HEK293T (cell line): ENCODE data around the gene KIF5A.

Experiments
- CTCF ChIA-PET: fragments of 350-600 bp; formaldehyde crosslinking; extraction: SDS; loops from one replicate; lab custom pipeline; 2021; ENCODE audit warnings: antibody characterized with exemption, inconsistent platforms; lab: Yijun Ruan, JAX
- POLR2A ChIA-PET: fragments of 350-600 bp; formaldehyde crosslinking; extraction: SDS; loops from one replicate; lab custom pipeline; 2020; ENCODE audit warnings: antibody characterized with exemption, inconsistent platforms; lab: Yijun Ruan, JAX
- DNase-seq: peaks from one replicate; pipeline ENCODE4 v3.0.0; 2012; ENCODE audit warnings: mixed read lengths; ENCODE audit errors: extremely low spot score
- ARNT ChIP-seq: fragments of 450-650 bp; IDR thresholded peaks from 2 replicates; pipeline ENCODE4 v1.6.1; 2017; ENCODE audit warnings: mild to moderate bottlenecking
- BHLHE40 ChIP-seq: fragments of 450-650 bp; IDR thresholded peaks from 2 replicates; pipeline ENCODE4 v1.6.1; 2016; ENCODE audit warnings: mild to moderate bottlenecking, moderate library complexity, borderline replicate concordance
- CTBP1 ChIP-seq: fragments of 450-650 bp; IDR thresholded peaks from 2 replicates; pipeline ENCODE4 v1.6.1; 2016; ENCODE audit warnings: borderline replicate concordance
- ELF4 ChIP-seq: fragments of 450-650 bp; IDR thresholded peaks from 2 replicates; pipeline ENCODE4 v1.6.1; 2017; ENCODE audit warnings: antibody characterized with exemption
- FOXA1 ChIP-seq: fragments of 450-650 bp; IDR thresholded peaks from 2 replicates; pipeline ENCODE4 v1.6.1; 2016; ENCODE audit warnings: mild to moderate bottlenecking
- FOXK2 ChIP-seq: fragments of 450-650 bp; IDR thresholded peaks from 2 replicates; pipeline ENCODE4 v1.6.1; 2016; ENCODE audit warnings: mild to moderate bottlenecking
- FOXM1 ChIP-seq: fragments of 450-650 bp; IDR thresholded peaks from 2 replicates; pipeline ENCODE4 v1.6.1; 2017; ENCODE audit warnings: mild to moderate bottlenecking, borderline replicate concordance
- HDGF ChIP-seq: fragments of 450-650 bp; IDR thresholded peaks from 2 replicates; pipeline ENCODE4 v1.6.1; 2017; ENCODE audit warnings: antibody characterized with exemption, borderline replicate concordance
- L3MBTL2 ChIP-seq: fragments of 450-650 bp; conservative IDR thresholded peaks from 2 replicates; pipeline ENCODE4 v1.6.1; 2016; ENCODE audit warnings: mild to moderate bottlenecking
- LEF1 ChIP-seq: fragments of 450-650 bp; IDR thresholded peaks from 2 replicates; pipeline ENCODE4 v1.6.1; 2017; ENCODE audit warnings: mild to moderate bottlenecking, borderline replicate concordance
- NFRKB ChIP-seq: fragments of 450-650 bp; IDR thresholded peaks from 2 replicates; pipeline ENCODE4 v1.6.1; 2016; ENCODE audit warnings: mild to moderate bottlenecking, moderate library complexity
- SP1 ChIP-seq: fragments of 450-650 bp; IDR thresholded peaks from 2 replicates; pipeline ENCODE4 v1.6.1; 2017
- SUZ12 ChIP-seq: fragments of 450-650 bp; IDR thresholded peaks from 2 replicates; pipeline ENCODE4 v1.6.1; 2016; ENCODE audit warnings: mild to moderate bottlenecking
- TARDBP ChIP-seq: fragments of 450-650 bp; IDR thresholded peaks from 2 replicates; pipeline ENCODE4 v1.6.1; 2016
- ZNF384 ChIP-seq: fragments of 450-650 bp; IDR thresholded peaks from 2 replicates; pipeline ENCODE4 v1.6.1; 2016
- TF ChIP-seq, protein P1 (sequence below): fragments of 450-650 bp; IDR thresholded peaks from 2 replicates; pipeline ENCODE4 v1.6.1; 2016

Gene KIF5A

DNA sequence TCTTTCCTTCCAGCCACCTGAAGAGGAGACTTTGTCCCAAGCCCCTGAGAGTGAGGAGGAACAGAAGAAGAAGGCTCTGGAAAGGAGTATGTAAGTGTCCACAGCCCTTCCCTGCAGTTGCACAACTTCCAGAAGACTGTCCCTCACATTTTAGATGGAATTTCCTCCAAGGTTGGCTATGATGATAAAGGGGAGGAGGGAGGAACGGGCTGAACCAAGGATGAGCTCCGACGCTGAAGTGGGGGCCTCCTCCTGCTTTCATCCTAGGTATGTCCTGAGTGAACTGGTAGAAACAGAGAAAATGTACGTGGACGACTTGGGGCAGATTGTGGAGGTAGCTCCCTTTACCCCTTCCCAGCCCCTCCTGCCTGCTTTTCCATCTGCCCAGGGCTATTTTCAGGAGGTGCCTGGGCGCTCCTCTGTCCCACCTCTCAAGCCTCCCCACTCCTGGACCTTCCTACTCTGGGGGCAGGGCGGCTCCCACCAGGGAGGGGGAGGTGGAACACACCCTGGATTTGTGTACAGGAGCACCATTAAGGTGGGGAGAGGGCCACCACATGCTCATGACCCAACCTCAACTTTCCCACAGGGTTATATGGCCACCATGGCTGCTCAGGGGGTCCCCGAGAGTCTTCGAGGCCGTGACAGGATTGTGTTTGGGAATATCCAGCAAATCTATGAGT lies 63.7 kb downstream of the KIF5A start:
- ChIA-PET CTCF (interaction anchor here (1.1 to 3.0 kb wide), 2 partner anchors 9 to 30 kb away, joined by 3 to 20 read pairs; no protein-coding TSS in a partner anchor), POLR2A (interaction anchor here (0.7 to 4.7 kb wide), 3 partner anchors 18 to 67 kb away, joined by 3 to 41 read pairs (median 4); partner anchors contain the start of gene PIP4K2C)
- no peak for DNase-seq
- TF ChIP-seq SP1 (no peak), BHLHE40 (no peak), CTBP1 (no peak), ZNF384 (no peak), HDGF (no peak), ARNT (no peak), ELF4 (no peak), NFRKB (no peak)
- TF ChIP-seq, protein P1, sequence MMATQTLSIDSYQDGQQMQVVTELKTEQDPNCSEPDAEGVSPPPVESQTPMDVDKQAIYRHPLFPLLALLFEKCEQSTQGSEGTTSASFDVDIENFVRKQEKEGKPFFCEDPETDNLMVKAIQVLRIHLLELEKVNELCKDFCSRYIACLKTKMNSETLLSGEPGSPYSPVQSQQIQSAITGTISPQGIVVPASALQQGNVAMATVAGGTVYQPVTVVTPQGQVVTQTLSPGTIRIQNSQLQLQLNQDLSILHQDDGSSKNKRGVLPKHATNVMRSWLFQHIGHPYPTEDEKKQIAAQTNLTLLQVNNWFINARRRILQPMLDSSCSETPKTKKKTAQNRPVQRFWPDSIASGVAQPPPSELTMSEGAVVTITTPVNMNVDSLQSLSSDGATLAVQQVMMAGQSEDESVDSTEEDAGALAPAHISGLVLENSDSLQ, result no peak

- TF ChIP-seq, protein P1, result peak; percentile 95
- no peak for TF ChIP-seq L3MBTL2
- TF ChIP-seq CTBP1, result no peak
- no peak for TF ChIP-seq FOXK2
- no peak for TF ChIP-seq ELF4
- TF ChIP-seq SUZ12, result no peak
- DNase-seq, result peak; percentile 71
- CTCF ChIA-PET, result interaction anchor here (1.1 to 3.0 kb wide), 2 partner anchors 8 to 31 kb away, joined by 3 to 20 read pairs; no protein-coding TSS in a partner anchor
- POLR2A ChIA-PET, result interaction anchor here (1.2 to 4.7 kb wide), 2 partner anchors 22 to 68 kb away, joined by 4 to 41 read pairs; partner anchors contain the start of gene PIP4K2C
Observed at GRCh38 chr12:57614178-57614947, 64.5 kb downstream of the KIF5A start.

GRCh38 chr12:57614948-57615500 lies 65.2 kb downstream of the KIF5A start:
- ChIA-PET POLR2A (interaction anchor here (4.7 kb wide), 1 partner anchor 23 kb away, joined by 41 read pairs; the partner anchor contains the start of gene PIP4K2C), CTCF (interaction anchor here (3.0 kb wide), 1 partner anchor 31 kb away, joined by 20 read pairs; no protein-coding TSS in a partner anchor)
- no peak for DNase-seq
- TF ChIP-seq CTBP1 (no peak), SP1 (no peak), TARDBP (no peak), ARNT (no peak), ZNF384 (no peak), FOXK2 (no peak), LEF1 (no peak)
- TF ChIP-seq, protein P1, result no peak

- POLR2A ChIA-PET, result no interaction called here
- no peak for DNase-seq
- TF ChIP-seq SP1 (no peak), NFRKB (no peak), FOXM1 (no peak), BHLHE40 (no peak), LEF1 (no peak), ARNT (no peak), FOXA1 (no peak), ELF4 (no peak), L3MBTL2 (no peak), SUZ12 (no peak), CTBP1 (no peak), HDGF (no peak), FOXK2 (no peak), ZNF384 (no peak), TARDBP (no peak)
- TF ChIP-seq, protein P1, result no peak
- CTCF ChIA-PET, result interaction anchor here (0.6 to 1.9 kb wide), 2 partner anchors 17 to 32 kb away, joined by 3 to 9 read pairs; partner anchors contain the start of gene B4GALNT1
Observed at GRCh38 chr12:57615637-57616036, 65.8 kb downstream of the KIF5A start.

DNA sequence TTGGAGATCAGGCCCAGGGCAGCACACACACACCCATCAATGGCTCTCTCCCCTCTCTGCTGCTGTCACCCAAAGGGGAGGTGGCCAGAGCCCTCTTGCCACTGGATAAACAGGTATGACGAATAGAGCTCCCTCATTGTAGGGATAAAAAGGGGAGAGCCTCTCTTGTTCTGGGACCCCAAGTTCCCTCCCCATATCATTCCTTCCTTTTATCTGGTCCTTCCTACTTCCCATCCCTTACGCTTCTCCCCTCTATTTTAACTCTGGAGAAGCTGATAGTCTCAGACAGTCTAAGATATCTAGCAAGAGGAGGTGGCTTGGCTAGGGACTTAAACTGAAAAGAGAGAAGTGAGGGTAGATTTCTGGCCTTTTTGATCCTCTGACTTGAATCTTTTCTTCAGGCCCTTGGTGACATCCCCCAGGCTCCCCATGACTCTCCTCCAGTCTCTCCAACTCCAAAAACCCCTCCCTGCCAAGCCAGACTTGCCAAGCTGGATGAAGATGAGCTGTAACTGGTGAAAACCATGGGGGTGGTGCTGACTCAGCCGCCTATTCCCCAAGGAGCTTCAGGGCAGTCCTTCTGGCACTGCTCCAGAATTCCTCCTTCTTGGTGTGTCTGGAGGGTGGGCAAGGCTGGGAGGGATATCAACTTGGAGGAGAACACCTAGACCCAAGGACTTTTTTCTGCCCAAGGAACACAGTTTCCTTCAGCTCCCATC lies 66.7 kb downstream of the KIF5A start:
- ChIA-PET CTCF (interaction anchor here (0.6 to 1.9 kb wide), 2 partner anchors 16 to 33 kb away, joined by 3 to 9 read pairs; partner anchors contain the start of gene B4GALNT1), POLR2A (interaction anchor here (1.0 kb wide), 1 partner anchor 26 kb away, joined by 4 read pairs; the partner anchor contains the start of gene PIP4K2C)
- DNase-seq, result no peak
- TF ChIP-seq SUZ12, result no peak
- TF ChIP-seq SP1, result no peak
- no peak for TF ChIP-seq L3MBTL2
- TF ChIP-seq ZNF384, result no peak
- TF ChIP-seq, protein P1, result no peak
- TF ChIP-seq TARDBP, result no peak
- no peak for TF ChIP-seq NFRKB
- TF ChIP-seq FOXM1, result no peak
- no peak for TF ChIP-seq FOXK2
- TF ChIP-seq BHLHE40, result no peak
- TF ChIP-seq ELF4, result no peak
- no peak for TF ChIP-seq CTBP1
- TF ChIP-seq ARNT, result no peak
- TF ChIP-seq HDGF, result no peak
- no peak for TF ChIP-seq FOXA1
- TF ChIP-seq LEF1, result no peak
